Measurements from ENCODE around the gene MAD1L1. TPM values are rescaled to one million over a fixed set of nuclear protein-coding genes. Genes with fewer than 3 reads are reported as not detected.

The MAD1L1 gene
- total and polyA plus RNA-seq, 2 of the 4 experiments (the other 2 are of a cell fraction): 29.0 to 40.9 TPM

GRCh38 chr7:2033586-2034135 lies 199.1 kb downstream of the MAD1L1 start:
- Histone ChIP-seq H2BK20ac (ENCODE audit: low read depth, low read length) (no peak overlapping the region), H3K27me3 (ENCODE audit: control insufficient read depth, insufficient read depth, low read length) (no peaks in the 10 kb centered on the region), H2BK120ac (ENCODE audit: low read depth, low read length) (no peak overlapping the region), H3K4me3 (ENCODE audit: insufficient read depth, low read depth, low read length) (no peak overlapping the region), H2AFZ (replicated peaks; ENCODE audit: low read length, poor library complexity) (no peak overlapping the region), H3K79me1 (ENCODE audit: low read depth in 1 of 2, low read length in 2 of 2) (peaks cover 8 to 30% of the 10 kb centered on the region in 2 experiments; a peak in 3 of 4 replicates), H3K4me2 (ENCODE audit: low read depth, low read length) (no peak overlapping the region), H4K20me1 (ENCODE audit: insufficient read depth, low read length) (peaks cover 10% of the 10 kb centered on the region; the same call in 1 of the 2 replicates), H3K4ac (ENCODE audit: low read depth, low read length) (no peak overlapping the region), H3K4me1 (ENCODE audit: control insufficient read depth, insufficient read depth, low read length) (peaks cover 14% of the 10 kb centered on the region), H2BK5ac (ENCODE audit: low read depth, low read length, poor library complexity, severe bottlenecking) (no peak overlapping the region), H3K27ac (ENCODE audit: insufficient read depth, low read length) (no peak overlapping the region), H2BK15ac (ENCODE audit: low read depth, low read length) (no peak overlapping the region), H3K56ac (ENCODE audit: extremely low read depth, insufficient read depth, low read length) (no peak overlapping the region), H4K91ac (ENCODE audit: insufficient read depth, low read depth, low read length) (no peak overlapping the region), H3K23ac (ENCODE audit: low read depth, low read length) (no peak overlapping the region), H3K9me3 (ENCODE audit: control insufficient read depth, insufficient read depth, low read length) (peaks cover 11% of the 10 kb centered on the region), H2AK5ac (ENCODE audit: low read depth, low read length) (no peak overlapping the region), H3K14ac (replicated peaks; ENCODE audit: low read depth, low read length) (no peak overlapping the region), H3K9ac (ENCODE audit: low read depth, low read length) (no peak overlapping the region), H4K8ac (ENCODE audit: low read depth in 2 of 2, low read length in 2 of 2) (no peak overlapping the region), H2AK9ac (replicated peaks; ENCODE audit: low read depth, low read length, poor library complexity) (no peak overlapping the region), H3K36me3 (ENCODE audit: control insufficient read depth, insufficient read depth, low read length) (no peaks in the 10 kb centered on the region), H3K9me1 (ENCODE audit: insufficient read depth, low read length) (peaks cover 10% of the 10 kb centered on the region), H4K5ac (ENCODE audit: low read depth, low read length) (no peak overlapping the region), H3K18ac (ENCODE audit: low read depth, low read length) (no peak overlapping the region)
- BruUV-seq (replicated peaks): no TSS peak
- ChIA-PET CTCF (no interaction called here), POLR2A (ENCODE audit: unreplicated experiment) (no interaction called here)
- DNase-seq (no peak), ATAC-seq (ENCODE audit: low read depth) (no peak)
- WGBS, 2 experiments (ENCODE audit: extremely low coverage in 2 of 2, insufficient read length in 1 of 2): 90% methylated on average over 3 of the region's 13 CpGs; no CpG with 5 or more reads in 1 of the 2 experiments
- intact Hi-C loops (cut with micrococcal nuclease) (no loop called here), in situ Hi-C loops (cut with MboI; ENCODE audit: low sequenced_read_pairs) (no loop called here), dilution Hi-C loops (cut with HindIII; ENCODE audit: low sequenced_read_pairs, unreplicated experiment) (no loop called here)
- TF ChIP-seq USF2 (IDR thresholded peaks at IDR 0.05; ENCODE audit: low read depth, low read length) (no peak), MXI1 (IDR thresholded peaks at IDR 0.05; ENCODE audit: borderline replicate concordance, low read depth, low read length) (no peak), RAD21 (IDR thresholded peaks at IDR 0.05; ENCODE audit: low read length) (no peak), CHD1 (IDR thresholded peaks at IDR 0.05; ENCODE audit: low read depth, low read length) (no peak), CEBPB (IDR thresholded peaks at IDR 0.05; ENCODE audit: low read depth, low read length) (no peak), RFX5 (IDR thresholded peaks at IDR 0.05; ENCODE audit: low read depth, low read length) (no peak), NFE2L2 (IDR thresholded peaks at IDR 0.05; ENCODE audit: low read depth, low read length) (no peak), SMC3 (IDR thresholded peaks at IDR 0.05; ENCODE audit: low read depth, low read length) (no peak), MAFK (IDR thresholded peaks at IDR 0.05; ENCODE audit: low read depth, low read length) (no peak), MAZ (IDR thresholded peaks at IDR 0.05; ENCODE audit: borderline replicate concordance, low read depth, low read length) (no peak), ELK1 (IDR thresholded peaks at IDR 0.05; ENCODE audit: borderline replicate concordance, low read depth, low read length) (no peak), RCOR1 (IDR thresholded peaks at IDR 0.05; ENCODE audit: insufficient replicate concordance, low read length) (no peak), POLR2A (IDR thresholded peaks at IDR 0.05; ENCODE audit: low read depth, low read length) (no peak), BHLHE40 (IDR thresholded peaks at IDR 0.05; ENCODE audit: low read depth, low read length) (no peak)
